HepG2 (cell line): ENCODE measurements around the gene NOP14. TPM values are rescaled to one million over a fixed set of nuclear protein-coding genes. Genes with fewer than 3 reads are reported as not detected.

Experiments used
- ARID2 ChIP-seq: sonication (generic); formaldehyde crosslinking; IDR thresholded peaks from 2 replicates; pipeline ENCODE4 v1.8.1; 2022; ENCODE audit warnings: mild to moderate bottlenecking, missing genetic modification reagents, borderline replicate concordance
- E2F2 ChIP-seq: sonication (generic); formaldehyde crosslinking; IDR thresholded peaks from 2 replicates; pipeline ENCODE4 v1.4.0; 2020; ENCODE audit warnings: missing genetic modification reagents, borderline replicate concordance
- FOXM1 ChIP-seq: sonication (generic); formaldehyde crosslinking; IDR thresholded peaks from 2 replicates; pipeline ENCODE4 v1.5.0; 2020; ENCODE audit warnings: missing genetic modification reagents
- GATAD2A ChIP-seq: IDR thresholded peaks from 2 replicates; pipeline ENCODE4 v1.6.1; 2016
- HES4 ChIP-seq: sonication (generic); formaldehyde crosslinking; IDR thresholded peaks from 2 replicates; pipeline ENCODE4 v1.9.0; 2021; ENCODE audit warnings: mild to moderate bottlenecking, missing genetic modification reagents, borderline replicate concordance
- HIC2 ChIP-seq: sonication (generic); formaldehyde crosslinking; IDR thresholded peaks from 2 replicates; pipeline ENCODE4 v1.9.0; 2022; ENCODE audit warnings: low read depth, missing genetic modification reagents
- HNF4G ChIP-seq, 2 experiments: sonication (generic) in 1 of 2; formaldehyde crosslinking in 1 of 2; IDR thresholded peaks; 2 replicates each; pipeline versions ENCODE4 v1.4.0 to v1.6.1; 2011 to 2020; ENCODE audit warnings: borderline replicate concordance in 2 of 2, low read depth in 2 of 2, mild to moderate bottlenecking in 2 of 2, low read length in 1 of 2, missing genetic modification reagents in 1 of 2, moderate library complexity in 1 of 2
- RBM22 ChIP-seq: fragments of 200-400 bp; formaldehyde crosslinking; optimal IDR thresholded peaks from 2 replicates; pipeline ENCODE3; 2017; ENCODE audit warnings: mild to moderate bottlenecking, low read length, moderate library complexity
- SATB2 ChIP-seq: sonication (generic); formaldehyde crosslinking; IDR thresholded peaks from 2 replicates; pipeline ENCODE4 v1.5.0; 2020; ENCODE audit warnings: missing genetic modification reagents
- SP2 ChIP-seq: sonication (generic); formaldehyde crosslinking; IDR thresholded peaks from 2 replicates; pipeline ENCODE4 v1.5.1; 2020; ENCODE audit warnings: mild to moderate bottlenecking, missing genetic modification reagents
- TBX2 ChIP-seq: sonication (generic); formaldehyde crosslinking; IDR thresholded peaks from 2 replicates; pipeline ENCODE4 v1.5.0; 2020; ENCODE audit warnings: missing genetic modification reagents, mild to moderate bottlenecking, borderline replicate concordance
- TRIM22 ChIP-seq: fragments of 450-650 bp; IDR thresholded peaks from 2 replicates; pipeline ENCODE4 v1.6.1; 2017
- ZFP82 ChIP-seq: sonication (generic); formaldehyde crosslinking; IDR thresholded peaks from 2 replicates; pipeline ENCODE4 v1.5.1; 2020; ENCODE audit warnings: mild to moderate bottlenecking, missing genetic modification reagents, borderline replicate concordance
- ZNF33A ChIP-seq: sonication (generic); formaldehyde crosslinking; IDR thresholded peaks from 2 replicates; pipeline ENCODE4 v1.5.1; 2020; ENCODE audit warnings: missing genetic modification reagents, mild to moderate bottlenecking, moderate library complexity, borderline replicate concordance
- ZNF414 ChIP-seq: sonication (generic); formaldehyde crosslinking; IDR thresholded peaks from 2 replicates; pipeline ENCODE4 v1.5.0; 2020; ENCODE audit warnings: missing genetic modification reagents
- polyA plus RNA-seq, 8 experiments: library from polyadenylated mRNA; depleted of rRNA in 3 of 8; stranded (reverse) in 7 of 8; unstranded in 1 of 8; fragments of >200 nt; fragmentation: Illumina TruSeq in 4 of 8; extraction: Trizol in 4 of 8; gene quantifications; 2 replicates each; pipeline versions ENCODE4 v1.2.1 to v1.2.3, GENCODE V29; 2011 to 2016; ENCODE audit warnings: low read depth in 4 of 8, missing spikeins in 1 of 8, mixed read lengths in 1 of 8; ENCODE audit not compliant: insufficient read depth in 1 of 8
- total RNA-seq, 5 experiments: library from RNA; depleted of rRNA; stranded (reverse); fragments of >200 nt; fragmentation: Illumina TruSeq; extraction: Trizol; gene quantifications; 2 replicates each; pipeline ENCODE4 v1.2.3, GENCODE V29; 2016; ENCODE audit warnings: low read depth in 1 of 5
- TF ChIP-seq, protein P1 (sequence below): sonication (generic); formaldehyde crosslinking; IDR thresholded peaks from 2 replicates; pipeline ENCODE4 v1.4.0; 2020; ENCODE audit warnings: missing genetic modification reagents, borderline replicate concordance
- TF ChIP-seq, protein P2 (sequence below): sonication (generic); formaldehyde crosslinking; IDR thresholded peaks from 2 replicates; pipeline ENCODE4 v1.4.0; 2020; ENCODE audit warnings: mild to moderate bottlenecking, missing genetic modification reagents
- TF ChIP-seq, protein P3 (sequence below): sonication (generic); formaldehyde crosslinking; IDR thresholded peaks from 2 replicates; pipeline ENCODE4 v1.5.0; 2020; ENCODE audit warnings: missing genetic modification reagents

The NOP14 gene
- total and polyA plus RNA-seq, 2 of the 13 experiments (the other 11 are each of a cell fraction or from before 2014, with no cell fraction given): 6.9 to 47.9 TPM

GRCh38 chr4:2937146-2937857 lies 25.9 kb downstream of the NOP14 start (continued):
- TF ChIP-seq GATAD2A: peak; percentile 72
- TF ChIP-seq TRIM22: no peak
- TF ChIP-seq HNF4G (IDR thresholded peaks at IDR 0.05; ENCODE audit: borderline replicate concordance, low read depth, low read length): no peak
- TF ChIP-seq HNF4G (CRISPR knock-in tag; IDR thresholded peaks at IDR 0.05; ENCODE audit: borderline replicate concordance, low read depth): no peak; the same call in 1 of the 2 replicates
- TF ChIP-seq FOXM1 (CRISPR knock-in tag): no peak
- TF ChIP-seq, protein P1, sequence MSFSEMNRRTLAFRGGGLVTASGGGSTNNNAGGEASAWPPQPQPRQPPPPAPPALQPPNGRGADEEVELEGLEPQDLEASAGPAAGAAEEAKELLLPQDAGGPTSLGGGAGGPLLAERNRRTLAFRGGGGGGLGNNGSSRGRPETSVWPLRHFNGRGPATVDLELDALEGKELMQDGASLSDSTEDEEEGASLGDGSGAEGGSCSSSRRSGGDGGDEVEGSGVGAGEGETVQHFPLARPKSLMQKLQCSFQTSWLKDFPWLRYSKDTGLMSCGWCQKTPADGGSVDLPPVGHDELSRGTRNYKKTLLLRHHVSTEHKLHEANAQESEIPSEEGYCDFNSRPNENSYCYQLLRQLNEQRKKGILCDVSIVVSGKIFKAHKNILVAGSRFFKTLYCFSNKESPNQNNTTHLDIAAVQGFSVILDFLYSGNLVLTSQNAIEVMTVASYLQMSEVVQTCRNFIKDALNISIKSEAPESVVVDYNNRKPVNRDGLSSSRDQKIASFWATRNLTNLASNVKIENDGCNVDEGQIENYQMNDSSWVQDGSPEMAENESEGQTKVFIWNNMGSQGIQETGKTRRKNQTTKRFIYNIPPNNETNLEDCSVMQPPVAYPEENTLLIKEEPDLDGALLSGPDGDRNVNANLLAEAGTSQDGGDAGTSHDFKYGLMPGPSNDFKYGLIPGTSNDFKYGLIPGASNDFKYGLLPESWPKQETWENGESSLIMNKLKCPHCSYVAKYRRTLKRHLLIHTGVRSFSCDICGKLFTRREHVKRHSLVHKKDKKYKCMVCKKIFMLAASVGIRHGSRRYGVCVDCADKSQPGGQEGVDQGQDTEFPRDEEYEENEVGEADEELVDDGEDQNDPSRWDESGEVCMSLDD (CRISPR knock-in tag): no peak
- peak; percentile 98 for TF ChIP-seq TBX2
- TF ChIP-seq, protein P2, sequence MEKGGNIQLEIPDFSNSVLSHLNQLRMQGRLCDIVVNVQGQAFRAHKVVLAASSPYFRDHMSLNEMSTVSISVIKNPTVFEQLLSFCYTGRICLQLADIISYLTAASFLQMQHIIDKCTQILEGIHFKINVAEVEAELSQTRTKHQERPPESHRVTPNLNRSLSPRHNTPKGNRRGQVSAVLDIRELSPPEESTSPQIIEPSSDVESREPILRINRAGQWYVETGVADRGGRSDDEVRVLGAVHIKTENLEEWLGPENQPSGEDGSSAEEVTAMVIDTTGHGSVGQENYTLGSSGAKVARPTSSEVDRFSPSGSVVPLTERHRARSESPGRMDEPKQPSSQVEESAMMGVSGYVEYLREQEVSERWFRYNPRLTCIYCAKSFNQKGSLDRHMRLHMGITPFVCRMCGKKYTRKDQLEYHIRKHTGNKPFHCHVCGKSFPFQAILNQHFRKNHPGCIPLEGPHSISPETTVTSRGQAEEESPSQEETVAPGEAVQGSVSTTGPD (CRISPR knock-in tag): no peak
- TF ChIP-seq ZFP82 (CRISPR knock-in tag): no peak
- TF ChIP-seq HES4 (CRISPR knock-in tag): no peak
- TF ChIP-seq ZNF33A (CRISPR knock-in tag): no peak
- TF ChIP-seq, protein P3, sequence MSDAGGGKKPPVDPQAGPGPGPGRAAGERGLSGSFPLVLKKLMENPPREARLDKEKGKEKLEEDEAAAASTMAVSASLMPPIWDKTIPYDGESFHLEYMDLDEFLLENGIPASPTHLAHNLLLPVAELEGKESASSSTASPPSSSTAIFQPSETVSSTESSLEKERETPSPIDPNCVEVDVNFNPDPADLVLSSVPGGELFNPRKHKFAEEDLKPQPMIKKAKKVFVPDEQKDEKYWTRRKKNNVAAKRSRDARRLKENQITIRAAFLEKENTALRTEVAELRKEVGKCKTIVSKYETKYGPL (CRISPR knock-in tag): no peak
- TF ChIP-seq SP2 (CRISPR knock-in tag): no peak
- peak; percentile 95 for TF ChIP-seq RBM22
- TF ChIP-seq SATB2: no peak
- peak; percentile 66; the same call in 1 of the 2 replicates for TF ChIP-seq ARID2 (CRISPR knock-in tag)
- peak; percentile 70; the same call in 1 of the 2 replicates for TF ChIP-seq ZNF414 (CRISPR knock-in tag)
- peak; percentile 72; the same call in 1 of the 2 replicates for TF ChIP-seq HIC2 (CRISPR knock-in tag)
- TF ChIP-seq E2F2 (CRISPR knock-in tag): no peak
